Trophoblast cell (in vitro differentiated cells and primary cell): ENCODE measurements around the gene FREM1.
A peak's percentile ranks its signal among the peaks of the same experiment; 100 is the strongest.

ENCODE experiments used
- DNase-seq, 2 donors: peaks; one replicate each; pipeline ENCODE4 v3.0.0-alpha.2; 2016
- H2AFZ ChIP-seq: 2 replicates; pipeline ENCODE4 v1.6.1; 2013; ENCODE audit warnings: low read length, moderate library complexity, mild to moderate bottlenecking; ENCODE audit not compliant: insufficient read depth, poor library complexity
- H2AK5ac ChIP-seq: 2 replicates; pipeline ENCODE4 v1.6.1; 2013; ENCODE audit warnings: mild to moderate bottlenecking, low read length
- H2BK120ac ChIP-seq: 2 replicates; pipeline ENCODE4 v1.6.1; 2013; ENCODE audit warnings: low read length, mild to moderate bottlenecking, moderate library complexity; ENCODE audit not compliant: insufficient read depth, poor library complexity
- H2BK12ac ChIP-seq: 2 replicates; pipeline ENCODE4 v1.6.1; 2013; ENCODE audit warnings: mild to moderate bottlenecking, low read length, moderate library complexity
- H2BK5ac ChIP-seq: 2 replicates; pipeline ENCODE4 v1.6.1; 2013; ENCODE audit warnings: low read length, low read depth, moderate library complexity, mild to moderate bottlenecking; ENCODE audit not compliant: poor library complexity
- H3K14ac ChIP-seq: 2 replicates; pipeline ENCODE4 v1.6.1; 2013; ENCODE audit warnings: mild to moderate bottlenecking, low read length
- H3K18ac ChIP-seq: 2 replicates; pipeline ENCODE4 v1.6.1; 2013; ENCODE audit warnings: mild to moderate bottlenecking, low read length
- H3K23ac ChIP-seq: 2 replicates; pipeline ENCODE4 v1.6.1; 2013; ENCODE audit warnings: low read length
- H3K27ac ChIP-seq: 2 replicates; pipeline ENCODE4 v1.5.1; 2013; ENCODE audit warnings: low read depth, mild to moderate bottlenecking, inconsistent platforms, low read length, moderate library complexity
- H3K27me3 ChIP-seq: 2 replicates; pipeline ENCODE4 v1.6.1; 2013; ENCODE audit warnings: inconsistent platforms, mild to moderate bottlenecking, low read length, moderate library complexity; ENCODE audit not compliant: insufficient read depth
- H3K36me3 ChIP-seq, 2 experiments: 1 replicate in 1 of 2; 2 replicates in 1 of 2; pipeline ENCODE4 v1.6.1; 2013; ENCODE audit warnings: low read length in 2 of 2, mild to moderate bottlenecking in 2 of 2, moderate library complexity in 1 of 2; ENCODE audit not compliant: insufficient read depth in 2 of 2, control insufficient read depth in 1 of 2
- H3K4ac ChIP-seq: 2 replicates; pipeline ENCODE4 v1.6.1; 2013; ENCODE audit warnings: low read depth, mild to moderate bottlenecking, low read length, moderate library complexity
- H3K4me1 ChIP-seq, 2 experiments: 1 replicate in 1 of 2; 2 replicates in 1 of 2; pipeline ENCODE4 v1.6.1; 2013; ENCODE audit warnings: low read length in 2 of 2, mild to moderate bottlenecking in 2 of 2, moderate library complexity in 1 of 2; ENCODE audit not compliant: insufficient read depth in 2 of 2, control insufficient read depth in 1 of 2
- H3K4me2 ChIP-seq: 2 replicates; pipeline ENCODE4 v1.6.1; 2013; ENCODE audit warnings: inconsistent platforms, mild to moderate bottlenecking, low read length, moderate library complexity
- H3K4me3 ChIP-seq: 2 replicates; pipeline ENCODE4 v1.5.1; 2013; ENCODE audit warnings: mild to moderate bottlenecking, low read depth, low read length, inconsistent platforms
- H3K79me1 ChIP-seq: one replicate; pipeline ENCODE4 v1.6.1; 2013; ENCODE audit warnings: low read length
- H3K79me2 ChIP-seq: 2 replicates; pipeline ENCODE4 v1.6.1; 2013; ENCODE audit warnings: low read length, mild to moderate bottlenecking; ENCODE audit not compliant: control insufficient read depth, insufficient read depth, poor library complexity
- H3K9ac ChIP-seq: 2 replicates; pipeline ENCODE4 v1.6.1; 2013; ENCODE audit warnings: mild to moderate bottlenecking, low read length
- H3K9me3 ChIP-seq: 2 replicates; pipeline ENCODE4 v1.6.1; 2013; ENCODE audit warnings: low read depth, mild to moderate bottlenecking, control low read depth, inconsistent platforms, low read length; ENCODE audit not compliant: insufficient read depth
- H4K12ac ChIP-seq: 2 replicates; pipeline ENCODE4 v1.6.1; 2013; ENCODE audit warnings: low read depth, mild to moderate bottlenecking, low read length, moderate library complexity
- H4K8ac ChIP-seq: 2 replicates; pipeline ENCODE4 v1.6.1; 2013; ENCODE audit warnings: low read depth, mild to moderate bottlenecking, low read length, moderate library complexity
- H4K91ac ChIP-seq: one replicate; pipeline ENCODE4 v1.6.1; 2013; ENCODE audit warnings: low read depth, mild to moderate bottlenecking, low read length, moderate library complexity
- WGBS: extraction: QIAGEN DNeasy Blood & Tissue Kit; methylation state at CpG from one replicate; pipeline ENCODE4 v1.1.7; 2013; ENCODE audit warnings: missing lambda C conversion rate; ENCODE audit not compliant: insufficient read length, insufficient coverage; ENCODE audit errors: extremely low coverage; 5-methylcytosine and 5-hydroxymethylcytosine counted together

Gene FREM1

GRCh38 chr9:14768405-14769229 lies 141.6 kb downstream of the FREM1 start:
- no peak overlapping the region for H2AK5ac ChIP-seq
- WGBS, result no CpG with 5 or more reads among the region's 8 CpGs
- H3K79me1 ChIP-seq, result no peaks in the 10 kb centered on the region
- no peak overlapping the region for H4K91ac ChIP-seq
- DNase-seq, result peak; percentile 15 to 88
- H3K18ac ChIP-seq, result no peak overlapping the region
- no peak overlapping the region for H3K27ac ChIP-seq
- H3K36me3 ChIP-seq, result peaks cover 2 to 6% of the 10 kb centered on the region in 2 experiments
- no peak overlapping the region for H3K14ac ChIP-seq
- no peak overlapping the region for H3K4me2 ChIP-seq
- H3K4me1 ChIP-seq, result no peaks in the 10 kb centered on the region
- no peaks in the 10 kb centered on the region for H3K27me3 ChIP-seq
- H3K9me3 ChIP-seq, result no peaks in the 10 kb centered on the region
- no peak overlapping the region for H4K8ac ChIP-seq
- no peak overlapping the region for H3K4me3 ChIP-seq
- H3K79me2 ChIP-seq, result no peaks in the 10 kb centered on the region
- no peak overlapping the region for H2BK12ac ChIP-seq
- no peak overlapping the region for H2AFZ ChIP-seq
- H2BK5ac ChIP-seq, result no peak overlapping the region
- no peak overlapping the region for H3K23ac ChIP-seq
- no peak overlapping the region for H3K9ac ChIP-seq
- H3K4ac ChIP-seq, result no peak overlapping the region
- H4K12ac ChIP-seq, result no peak overlapping the region
- no peak overlapping the region for H2BK120ac ChIP-seq

DNA sequence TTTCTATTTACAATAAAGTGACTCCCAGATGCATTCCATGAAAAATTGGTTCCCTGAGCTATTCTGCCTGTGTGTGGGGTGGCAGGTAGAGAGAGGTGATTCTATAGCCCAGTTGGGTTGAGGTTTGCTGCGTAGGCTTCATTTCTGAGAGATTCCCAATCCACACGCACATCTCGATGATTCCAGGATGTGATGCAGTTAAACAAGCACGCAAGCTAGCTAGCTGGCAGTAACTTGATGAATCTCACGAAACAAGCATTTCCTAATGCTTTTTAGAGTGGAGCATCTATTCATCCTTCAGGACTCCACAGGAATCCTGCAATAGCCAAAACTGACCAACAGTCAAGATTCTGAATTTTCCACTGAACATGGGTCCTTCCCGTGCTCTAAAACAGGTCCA lies 143.9 kb downstream of the FREM1 start:
- Histone ChIP-seq H3K4me3 (no peak overlapping the region), H3K4ac (no peak overlapping the region), H2AK5ac (no peak overlapping the region), H4K12ac (no peak overlapping the region), H3K79me1 (no peaks in the 10 kb centered on the region), H2BK120ac (no peak overlapping the region), H3K27me3 (no peaks in the 10 kb centered on the region), H3K14ac (no peak overlapping the region), H2BK5ac (no peak overlapping the region), H3K9ac (no peak overlapping the region), H4K91ac (no peak overlapping the region), H4K8ac (no peak overlapping the region), H3K23ac (no peak overlapping the region), H3K36me3 (peaks cover 5 to 6% of the 10 kb centered on the region in 2 experiments), H3K27ac (no peak overlapping the region), H3K9me3 (no peaks in the 10 kb centered on the region), H2BK12ac (no peak overlapping the region), H3K18ac (no peak overlapping the region), H3K79me2 (no peaks in the 10 kb centered on the region), H3K4me2 (no peak overlapping the region), H2AFZ (no peak overlapping the region), H3K4me1 (no peaks in the 10 kb centered on the region)
- DNase-seq, result peak in 1 of 2 donors; percentile 67
- WGBS, result no CpG with 5 or more reads among the region's 6 CpGs

GRCh38 chr9:14761584-14761983 lies 148.6 kb downstream of the FREM1 start:
- H3K4me2 ChIP-seq, result no peak overlapping the region
- no peak overlapping the region for H3K14ac ChIP-seq
- peaks cover 3% of the 10 kb centered on the region for H3K79me1 ChIP-seq
- H3K36me3 ChIP-seq, result peaks cover 5 to 8% of the 10 kb centered on the region in 2 experiments
- no peak overlapping the region for H4K8ac ChIP-seq
- H3K4me3 ChIP-seq, result no peak overlapping the region
- H2AK5ac ChIP-seq, result no peak overlapping the region
- H4K12ac ChIP-seq, result no peak overlapping the region
- no peak overlapping the region for H3K9ac ChIP-seq
- H2BK5ac ChIP-seq, result no peak overlapping the region
- no peak overlapping the region for H3K4ac ChIP-seq
- H4K91ac ChIP-seq, result no peak overlapping the region
- H3K27ac ChIP-seq, result no peak overlapping the region
- H2BK120ac ChIP-seq, result no peak overlapping the region
- no peak overlapping the region for H3K18ac ChIP-seq
- H3K27me3 ChIP-seq, result no peaks in the 10 kb centered on the region
- H3K23ac ChIP-seq, result no peak overlapping the region
- H3K4me1 ChIP-seq, result peaks cover 0 to 2% of the 10 kb centered on the region in 2 experiments
- H2AFZ ChIP-seq, result no peak overlapping the region
- H3K79me2 ChIP-seq, result no peaks in the 10 kb centered on the region
- H2BK12ac ChIP-seq, result no peak overlapping the region
- H3K9me3 ChIP-seq, result no peaks in the 10 kb centered on the region
- no CpG with 5 or more reads among the region's 2 CpGs for WGBS
- DNase-seq, result no peak

DNA sequence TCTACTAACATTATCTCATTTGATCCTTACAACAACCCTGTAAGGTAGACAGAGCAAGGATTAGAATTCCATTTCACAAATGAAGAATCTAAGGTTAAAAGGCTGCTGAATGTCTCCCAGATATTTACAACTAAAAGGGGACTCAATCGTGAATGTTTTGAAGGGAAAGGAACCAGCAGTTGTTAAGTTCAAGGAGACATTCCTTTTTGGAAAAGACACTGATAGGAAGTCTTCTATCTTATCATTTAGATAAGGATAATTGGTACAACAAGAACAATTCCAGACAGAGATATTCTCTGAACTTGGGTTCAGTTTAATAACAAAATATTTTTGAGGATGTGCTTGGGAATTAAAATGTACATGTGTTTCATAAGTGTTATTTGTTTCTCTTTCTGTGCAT lies 150.2 kb downstream of the FREM1 start:
- H3K14ac ChIP-seq, result no peak overlapping the region
- H2BK5ac ChIP-seq, result no peak overlapping the region
- H3K4me2 ChIP-seq, result no peak overlapping the region
- no peak overlapping the region for H3K23ac ChIP-seq
- H3K79me1 ChIP-seq, result peaks cover 4% of the 10 kb centered on the region
- no peaks in the 10 kb centered on the region for H3K9me3 ChIP-seq
- H4K91ac ChIP-seq, result no peak overlapping the region
- H2AFZ ChIP-seq, result no peak overlapping the region
- no peak overlapping the region for H4K12ac ChIP-seq
- H2AK5ac ChIP-seq, result no peak overlapping the region
- no peak overlapping the region for H4K8ac ChIP-seq
- no peak overlapping the region for H3K27ac ChIP-seq
- no peak overlapping the region for H3K18ac ChIP-seq
- peaks cover 8 to 11% of the 10 kb centered on the region in 2 experiments for H3K36me3 ChIP-seq
- no peak overlapping the region for H3K9ac ChIP-seq
- DNase-seq, result no peak
- H3K4me1 ChIP-seq, result peaks cover 0 to 2% of the 10 kb centered on the region in 2 experiments
- no peak overlapping the region for H3K4ac ChIP-seq
- no peak overlapping the region for H3K4me3 ChIP-seq
- no peak overlapping the region for H2BK120ac ChIP-seq
- H3K27me3 ChIP-seq, result no peaks in the 10 kb centered on the region
- no peaks in the 10 kb centered on the region for H3K79me2 ChIP-seq
- no CpG with 5 or more reads among the region's 1 CpG for WGBS
- no peak overlapping the region for H2BK12ac ChIP-seq
